Measurements from ENCODE around the gene TP53. TPM values are rescaled to one million over a fixed set of nuclear protein-coding genes. Genes with fewer than 3 reads are reported as not detected.

The TP53 gene
- total and polyA plus RNA-seq, 10 of the 15 experiments (the other 5 are each of a cell fraction or from before 2014, with no cell fraction given): 35.6 to 162 (median 75.9) TPM

DNA sequence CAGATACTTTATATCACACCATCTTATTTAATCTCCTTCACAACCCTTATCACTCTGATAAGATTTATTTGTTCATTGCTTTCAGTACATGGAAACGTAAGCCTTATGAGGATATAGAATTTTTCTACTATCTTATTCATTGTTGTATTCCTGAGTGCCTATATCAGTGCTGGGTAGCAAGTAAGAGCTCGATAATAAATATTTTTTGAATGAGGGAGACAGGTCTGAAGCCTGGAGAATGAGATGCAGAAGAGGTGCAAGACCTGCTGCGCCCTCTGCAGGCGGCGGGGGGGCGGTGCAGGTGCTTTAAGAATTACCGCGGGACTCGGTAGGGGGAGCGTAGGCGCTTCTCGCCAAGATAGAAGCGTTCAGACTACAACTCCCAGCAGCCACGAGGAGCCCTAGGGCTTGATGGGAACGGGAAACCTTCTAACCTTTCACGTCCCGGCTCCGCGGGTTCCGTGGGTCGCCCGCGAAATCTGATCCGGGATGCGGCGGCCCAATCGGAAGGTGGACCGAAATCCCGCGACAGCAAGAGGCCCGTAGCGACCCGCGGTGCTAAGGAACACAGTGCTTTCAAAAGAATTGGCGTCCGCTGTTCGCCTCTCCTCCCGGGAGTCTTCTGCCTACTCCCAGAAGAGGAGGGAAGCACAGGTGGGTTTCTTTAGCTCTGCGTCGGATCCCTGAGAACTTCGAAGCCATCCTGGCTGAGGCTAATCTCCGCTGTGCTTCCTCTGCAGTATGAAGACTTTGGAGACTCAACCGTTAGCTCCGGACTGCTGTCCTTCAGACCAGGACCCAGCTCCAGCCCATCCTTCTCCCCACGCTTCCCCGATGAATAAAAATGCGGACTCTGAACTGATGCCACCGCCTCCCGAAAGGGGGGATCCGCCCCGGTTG lies 868 bp upstream of the TP53 start, which contains the start of gene WRAP53 (continued):
- TF ChIP-seq, protein P1, sequence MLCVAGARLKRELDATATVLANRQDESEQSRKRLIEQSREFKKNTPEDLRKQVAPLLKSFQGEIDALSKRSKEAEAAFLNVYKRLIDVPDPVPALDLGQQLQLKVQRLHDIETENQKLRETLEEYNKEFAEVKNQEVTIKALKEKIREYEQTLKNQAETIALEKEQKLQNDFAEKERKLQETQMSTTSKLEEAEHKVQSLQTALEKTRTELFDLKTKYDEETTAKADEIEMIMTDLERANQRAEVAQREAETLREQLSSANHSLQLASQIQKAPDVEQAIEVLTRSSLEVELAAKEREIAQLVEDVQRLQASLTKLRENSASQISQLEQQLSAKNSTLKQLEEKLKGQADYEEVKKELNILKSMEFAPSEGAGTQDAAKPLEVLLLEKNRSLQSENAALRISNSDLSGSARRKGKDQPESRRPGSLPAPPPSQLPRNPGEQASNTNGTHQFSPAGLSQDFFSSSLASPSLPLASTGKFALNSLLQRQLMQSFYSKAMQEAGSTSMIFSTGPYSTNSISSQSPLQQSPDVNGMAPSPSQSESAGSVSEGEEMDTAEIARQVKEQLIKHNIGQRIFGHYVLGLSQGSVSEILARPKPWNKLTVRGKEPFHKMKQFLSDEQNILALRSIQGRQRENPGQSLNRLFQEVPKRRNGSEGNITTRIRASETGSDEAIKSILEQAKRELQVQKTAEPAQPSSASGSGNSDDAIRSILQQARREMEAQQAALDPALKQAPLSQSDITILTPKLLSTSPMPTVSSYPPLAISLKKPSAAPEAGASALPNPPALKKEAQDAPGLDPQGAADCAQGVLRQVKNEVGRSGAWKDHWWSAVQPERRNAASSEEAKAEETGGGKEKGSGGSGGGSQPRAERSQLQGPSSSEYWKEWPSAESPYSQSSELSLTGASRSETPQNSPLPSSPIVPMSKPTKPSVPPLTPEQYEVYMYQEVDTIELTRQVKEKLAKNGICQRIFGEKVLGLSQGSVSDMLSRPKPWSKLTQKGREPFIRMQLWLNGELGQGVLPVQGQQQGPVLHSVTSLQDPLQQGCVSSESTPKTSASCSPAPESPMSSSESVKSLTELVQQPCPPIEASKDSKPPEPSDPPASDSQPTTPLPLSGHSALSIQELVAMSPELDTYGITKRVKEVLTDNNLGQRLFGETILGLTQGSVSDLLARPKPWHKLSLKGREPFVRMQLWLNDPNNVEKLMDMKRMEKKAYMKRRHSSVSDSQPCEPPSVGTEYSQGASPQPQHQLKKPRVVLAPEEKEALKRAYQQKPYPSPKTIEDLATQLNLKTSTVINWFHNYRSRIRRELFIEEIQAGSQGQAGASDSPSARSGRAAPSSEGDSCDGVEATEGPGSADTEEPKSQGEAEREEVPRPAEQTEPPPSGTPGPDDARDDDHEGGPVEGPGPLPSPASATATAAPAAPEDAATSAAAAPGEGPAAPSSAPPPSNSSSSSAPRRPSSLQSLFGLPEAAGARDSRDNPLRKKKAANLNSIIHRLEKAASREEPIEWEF (IDR thresholded peaks at IDR 0.05; ENCODE audit: insufficient replicate concordance, low read depth, low read length): no peak
- TF ChIP-seq SUPT20H (IDR thresholded peaks at IDR 0.05; ENCODE audit: borderline replicate concordance, control insufficient read depth, low read depth, low read length) (no peak), RUNX3 (IDR thresholded peaks at IDR 0.05; ENCODE audit: low read length) (peak; percentile 59), NFYB (IDR thresholded peaks at IDR 0.05; ENCODE audit: insufficient read depth, low read depth, low read length) (peak; percentile 52; the same call in 1 of the 2 replicates), ZNF384 (IDR thresholded peaks at IDR 0.05; ENCODE audit: borderline replicate concordance, low read depth, low read length) (no peak), TCF3 (IDR thresholded peaks at IDR 0.05; ENCODE audit: borderline replicate concordance, insufficient read depth, low read depth, low read length) (no peak), SUZ12 (IDR thresholded peaks at IDR 0.05; ENCODE audit: unreplicated experiment) (no peak), NRF1 (conservative IDR thresholded peaks at IDR 0.05; ENCODE audit: low read depth, low read length) (no peak), EED (IDR thresholded peaks at IDR 0.05; ENCODE audit: low read depth) (no peak), SP1 (IDR thresholded peaks at IDR 0.05; ENCODE audit: low read depth, low read length) (no peak), JUND (IDR thresholded peaks at IDR 0.05; ENCODE audit: low read depth, low read length) (no peak)
- TF ChIP-seq, protein P2, sequence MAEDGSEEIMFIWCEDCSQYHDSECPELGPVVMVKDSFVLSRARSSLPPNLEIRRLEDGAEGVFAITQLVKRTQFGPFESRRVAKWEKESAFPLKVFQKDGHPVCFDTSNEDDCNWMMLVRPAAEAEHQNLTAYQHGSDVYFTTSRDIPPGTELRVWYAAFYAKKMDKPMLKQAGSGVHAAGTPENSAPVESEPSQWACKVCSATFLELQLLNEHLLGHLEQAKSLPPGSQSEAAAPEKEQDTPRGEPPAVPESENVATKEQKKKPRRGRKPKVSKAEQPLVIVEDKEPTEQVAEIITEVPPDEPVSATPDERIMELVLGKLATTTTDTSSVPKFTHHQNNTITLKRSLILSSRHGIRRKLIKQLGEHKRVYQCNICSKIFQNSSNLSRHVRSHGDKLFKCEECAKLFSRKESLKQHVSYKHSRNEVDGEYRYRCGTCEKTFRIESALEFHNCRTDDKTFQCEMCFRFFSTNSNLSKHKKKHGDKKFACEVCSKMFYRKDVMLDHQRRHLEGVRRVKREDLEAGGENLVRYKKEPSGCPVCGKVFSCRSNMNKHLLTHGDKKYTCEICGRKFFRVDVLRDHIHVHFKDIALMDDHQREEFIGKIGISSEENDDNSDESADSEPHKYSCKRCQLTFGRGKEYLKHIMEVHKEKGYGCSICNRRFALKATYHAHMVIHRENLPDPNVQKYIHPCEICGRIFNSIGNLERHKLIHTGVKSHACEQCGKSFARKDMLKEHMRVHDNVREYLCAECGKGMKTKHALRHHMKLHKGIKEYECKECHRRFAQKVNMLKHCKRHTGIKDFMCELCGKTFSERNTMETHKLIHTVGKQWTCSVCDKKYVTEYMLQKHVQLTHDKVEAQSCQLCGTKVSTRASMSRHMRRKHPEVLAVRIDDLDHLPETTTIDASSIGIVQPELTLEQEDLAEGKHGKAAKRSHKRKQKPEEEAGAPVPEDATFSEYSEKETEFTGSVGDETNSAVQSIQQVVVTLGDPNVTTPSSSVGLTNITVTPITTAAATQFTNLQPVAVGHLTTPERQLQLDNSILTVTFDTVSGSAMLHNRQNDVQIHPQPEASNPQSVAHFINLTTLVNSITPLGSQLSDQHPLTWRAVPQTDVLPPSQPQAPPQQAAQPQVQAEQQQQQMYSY (CRISPR knock-in tag; IDR thresholded peaks at IDR 0.05): no peak
- TF ChIP-seq, protein P3, sequence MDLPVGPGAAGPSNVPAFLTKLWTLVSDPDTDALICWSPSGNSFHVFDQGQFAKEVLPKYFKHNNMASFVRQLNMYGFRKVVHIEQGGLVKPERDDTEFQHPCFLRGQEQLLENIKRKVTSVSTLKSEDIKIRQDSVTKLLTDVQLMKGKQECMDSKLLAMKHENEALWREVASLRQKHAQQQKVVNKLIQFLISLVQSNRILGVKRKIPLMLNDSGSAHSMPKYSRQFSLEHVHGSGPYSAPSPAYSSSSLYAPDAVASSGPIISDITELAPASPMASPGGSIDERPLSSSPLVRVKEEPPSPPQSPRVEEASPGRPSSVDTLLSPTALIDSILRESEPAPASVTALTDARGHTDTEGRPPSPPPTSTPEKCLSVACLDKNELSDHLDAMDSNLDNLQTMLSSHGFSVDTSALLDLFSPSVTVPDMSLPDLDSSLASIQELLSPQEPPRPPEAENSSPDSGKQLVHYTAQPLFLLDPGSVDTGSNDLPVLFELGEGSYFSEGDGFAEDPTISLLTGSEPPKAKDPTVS (IDR thresholded peaks at IDR 0.05; ENCODE audit: low read depth, low read length): peak; percentile 84; the same call in 1 of the 2 replicates
- TF ChIP-seq, protein P4, sequence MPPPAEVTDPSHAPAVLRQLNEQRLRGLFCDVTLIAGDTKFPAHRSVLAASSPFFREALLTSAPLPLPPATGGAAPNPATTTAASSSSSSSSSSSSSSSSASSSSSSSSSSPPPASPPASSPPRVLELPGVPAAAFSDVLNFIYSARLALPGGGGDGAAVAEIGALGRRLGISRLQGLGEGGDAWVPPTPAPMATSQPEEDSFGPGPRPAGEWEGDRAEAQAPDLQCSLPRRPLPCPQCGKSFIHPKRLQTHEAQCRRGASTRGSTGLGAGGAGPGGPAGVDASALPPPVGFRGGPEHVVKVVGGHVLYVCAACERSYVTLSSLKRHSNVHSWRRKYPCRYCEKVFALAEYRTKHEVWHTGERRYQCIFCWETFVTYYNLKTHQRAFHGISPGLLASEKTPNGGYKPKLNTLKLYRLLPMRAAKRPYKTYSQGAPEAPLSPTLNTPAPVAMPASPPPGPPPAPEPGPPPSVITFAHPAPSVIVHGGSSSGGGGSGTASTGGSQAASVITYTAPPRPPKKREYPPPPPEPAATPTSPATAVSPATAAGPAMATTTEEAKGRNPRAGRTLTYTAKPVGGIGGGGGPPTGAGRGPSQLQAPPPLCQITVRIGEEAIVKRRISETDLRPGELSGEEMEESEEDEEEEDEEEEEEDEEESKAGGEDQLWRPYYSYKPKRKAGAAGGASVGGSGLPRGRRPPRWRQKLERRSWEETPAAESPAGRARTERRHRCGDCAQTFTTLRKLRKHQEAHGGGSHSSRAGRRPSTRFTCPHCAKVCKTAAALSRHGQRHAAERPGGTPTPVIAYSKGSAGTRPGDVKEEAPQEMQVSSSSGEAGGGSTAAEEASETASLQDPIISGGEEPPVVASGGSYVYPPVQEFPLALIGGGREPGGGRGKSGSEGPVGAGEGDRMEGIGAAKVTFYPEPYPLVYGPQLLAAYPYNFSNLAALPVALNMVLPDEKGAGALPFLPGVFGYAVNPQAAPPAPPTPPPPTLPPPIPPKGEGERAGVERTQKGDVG (CRISPR knock-in tag; IDR thresholded peaks at IDR 0.05): no peak

All from GM12878 (cell line).